Gastroesophageal sphincter (tissue), 4 donors: ENCODE data around the gene IGF2. TPM values are rescaled to one million over a fixed set of nuclear protein-coding genes. Genes with fewer than 3 reads are reported as not detected.

Source experiments
- ATAC-seq: fragments of 150-250 bp; one replicate; pipeline ENCODE4 v1.9.1; 2016; ENCODE audit warnings: mild to moderate bottlenecking, moderate library complexity
- H3K27ac ChIP-seq, 4 donors: fragments of 200-600 bp; sonication (generic) in 3 of 4; 1 replicate in 3 of 4; 2 replicates in 1 of 4; pipeline ENCODE4 v1.5.1; 2016 to 2019
- H3K27me3 ChIP-seq: fragments of 200-600 bp; sonication (generic); one replicate; pipeline ENCODE4 v1.5.1; 2019
- H3K36me3 ChIP-seq, 2 donors: fragments of 200-600 bp; sonication (generic); one replicate each; pipeline ENCODE4 v1.5.1; 2019; ENCODE audit warnings: control low read depth in 1 of 2
- H3K4me1 ChIP-seq, 3 donors: fragments of 200-600 bp; sonication (generic); 1 replicate in 2 of 3; 2 replicates in 1 of 3; pipeline ENCODE4 v1.5.1; 2016 to 2019; ENCODE audit warnings: control low read depth in 2 of 3
- H3K4me3 ChIP-seq, 2 donors: fragments of 200-600 bp; sonication (generic); one replicate each; pipeline ENCODE4 v1.5.1; 2019; ENCODE audit warnings: mild to moderate bottlenecking in 1 of 2, moderate library complexity in 1 of 2
- H3K9me3 ChIP-seq, 3 donors: fragments of 200-600 bp; sonication (generic); one replicate each; pipeline ENCODE4 v1.5.1; 2017 to 2019; ENCODE audit warnings: control low read depth in 2 of 3
- EP300 ChIP-seq: sonication (generic); formaldehyde crosslinking; IDR thresholded peaks from one replicate; pipeline ENCODE4 v1.6.1; 2017; ENCODE audit warnings: antibody characterized with exemption, mild to moderate bottlenecking
- POLR2A ChIP-seq, 2 donors: fragments of 450-650 bp; IDR thresholded peaks; one replicate each; pipeline ENCODE4 v1.6.1; 2017; ENCODE audit warnings: antibody characterized with exemption in 2 of 2, mild to moderate bottlenecking in 2 of 2, moderate library complexity in 1 of 2
- POLR2AphosphoS5 ChIP-seq: sonication (generic); formaldehyde crosslinking; IDR thresholded peaks from one replicate; pipeline ENCODE4 v1.6.1; 2017; ENCODE audit warnings: antibody characterized with exemption
- WGBS, 2 donors: methylation state at CpG; one replicate each; pipeline ENCODE4 v1.1.5; 2018; ENCODE audit warnings: low coverage in 1 of 2; 5-methylcytosine and 5-hydroxymethylcytosine counted together
- total RNA-seq, 4 donors: library from RNA; depleted of rRNA; stranded (reverse); fragments of >200 nt; gene quantifications; one replicate each; pipeline ENCODE4 v1.1.0, GENCODE V29; 2016
- TF ChIP-seq, protein P1 (sequence below), 4 experiments: fragments of 200-600 bp in 2 of 4; fragments of 450-650 bp in 2 of 4; sonication (generic) in 1 of 4; IDR thresholded peaks; one replicate each; pipeline ENCODE4 v1.5.1; 2017 to 2019; ENCODE audit warnings: antibody characterized with exemption in 4 of 4, mild to moderate bottlenecking in 2 of 4, moderate library complexity in 2 of 4

IGF2 gene
- total RNA-seq, 4 donors from 2014 or later: 8.7 to 49.5 (median 28.7) TPM

GRCh38 chr11:2158966-2159365 lies 19.8 kb upstream of the IGF2 start:
- H3K36me3 ChIP-seq: no peaks in the 10 kb centered on the region
- H3K27me3 ChIP-seq: peaks cover 70% of the 10 kb centered on the region
- no peak overlapping the region for H3K4me3 ChIP-seq
- ATAC-seq: no peak
- TF ChIP-seq, protein P1, sequence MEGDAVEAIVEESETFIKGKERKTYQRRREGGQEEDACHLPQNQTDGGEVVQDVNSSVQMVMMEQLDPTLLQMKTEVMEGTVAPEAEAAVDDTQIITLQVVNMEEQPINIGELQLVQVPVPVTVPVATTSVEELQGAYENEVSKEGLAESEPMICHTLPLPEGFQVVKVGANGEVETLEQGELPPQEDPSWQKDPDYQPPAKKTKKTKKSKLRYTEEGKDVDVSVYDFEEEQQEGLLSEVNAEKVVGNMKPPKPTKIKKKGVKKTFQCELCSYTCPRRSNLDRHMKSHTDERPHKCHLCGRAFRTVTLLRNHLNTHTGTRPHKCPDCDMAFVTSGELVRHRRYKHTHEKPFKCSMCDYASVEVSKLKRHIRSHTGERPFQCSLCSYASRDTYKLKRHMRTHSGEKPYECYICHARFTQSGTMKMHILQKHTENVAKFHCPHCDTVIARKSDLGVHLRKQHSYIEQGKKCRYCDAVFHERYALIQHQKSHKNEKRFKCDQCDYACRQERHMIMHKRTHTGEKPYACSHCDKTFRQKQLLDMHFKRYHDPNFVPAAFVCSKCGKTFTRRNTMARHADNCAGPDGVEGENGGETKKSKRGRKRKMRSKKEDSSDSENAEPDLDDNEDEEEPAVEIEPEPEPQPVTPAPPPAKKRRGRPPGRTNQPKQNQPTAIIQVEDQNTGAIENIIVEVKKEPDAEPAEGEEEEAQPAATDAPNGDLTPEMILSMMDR (IDR thresholded peaks at IDR 0.05): no peak
- TF ChIP-seq EP300 (no peak), POLR2AphosphoS5 (no peak), POLR2A (IDR thresholded peaks at IDR 0.05) (no peak)
- H3K9me3 ChIP-seq: no peaks in the 10 kb centered on the region
- no peaks in the 10 kb centered on the region for H3K4me1 ChIP-seq
- H3K27ac ChIP-seq: no peak overlapping the region
- WGBS, 2 donors: no CpG with 5 or more reads among the region's 10 CpGs

DNA sequence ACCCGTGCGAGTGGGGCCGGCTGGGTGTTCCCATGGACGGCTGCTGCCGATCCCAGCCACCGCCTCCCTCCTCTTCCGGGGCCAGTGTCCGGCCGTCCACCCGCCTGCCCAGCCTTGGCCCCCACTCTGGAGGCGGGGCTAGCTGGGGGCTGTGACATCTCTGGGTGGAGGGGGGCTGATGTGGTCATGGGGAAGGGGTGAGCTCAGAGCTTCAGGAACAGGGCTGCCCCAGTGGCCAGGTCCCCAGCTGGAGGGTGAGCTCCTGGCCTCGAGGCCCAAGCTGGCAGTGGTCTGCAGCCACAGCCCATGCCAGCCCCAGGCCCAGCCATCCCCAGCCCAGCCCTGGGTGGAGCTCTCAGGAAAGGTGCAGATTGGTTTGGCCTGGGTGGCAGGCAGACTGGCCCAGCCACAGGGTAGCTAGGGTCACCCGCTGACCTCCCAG lies 19.1 kb upstream of the IGF2 start:
- Histone ChIP-seq H3K4me1 (no peaks in the 10 kb centered on the region), H3K36me3 (no peaks in the 10 kb centered on the region), H3K27ac (no peak overlapping the region), H3K9me3 (no peaks in the 10 kb centered on the region), H3K27me3 (peaks cover 63% of the 10 kb centered on the region), H3K4me3 (no peak overlapping the region)
- ATAC-seq: no peak
- TF ChIP-seq EP300 (no peak), POLR2A (IDR thresholded peaks at IDR 0.05) (no peak), POLR2AphosphoS5 (no peak)
- TF ChIP-seq, protein P1 (IDR thresholded peaks at IDR 0.05): no peak
- WGBS, 2 donors: no CpG with 5 or more reads among the region's 13 CpGs

DNA sequence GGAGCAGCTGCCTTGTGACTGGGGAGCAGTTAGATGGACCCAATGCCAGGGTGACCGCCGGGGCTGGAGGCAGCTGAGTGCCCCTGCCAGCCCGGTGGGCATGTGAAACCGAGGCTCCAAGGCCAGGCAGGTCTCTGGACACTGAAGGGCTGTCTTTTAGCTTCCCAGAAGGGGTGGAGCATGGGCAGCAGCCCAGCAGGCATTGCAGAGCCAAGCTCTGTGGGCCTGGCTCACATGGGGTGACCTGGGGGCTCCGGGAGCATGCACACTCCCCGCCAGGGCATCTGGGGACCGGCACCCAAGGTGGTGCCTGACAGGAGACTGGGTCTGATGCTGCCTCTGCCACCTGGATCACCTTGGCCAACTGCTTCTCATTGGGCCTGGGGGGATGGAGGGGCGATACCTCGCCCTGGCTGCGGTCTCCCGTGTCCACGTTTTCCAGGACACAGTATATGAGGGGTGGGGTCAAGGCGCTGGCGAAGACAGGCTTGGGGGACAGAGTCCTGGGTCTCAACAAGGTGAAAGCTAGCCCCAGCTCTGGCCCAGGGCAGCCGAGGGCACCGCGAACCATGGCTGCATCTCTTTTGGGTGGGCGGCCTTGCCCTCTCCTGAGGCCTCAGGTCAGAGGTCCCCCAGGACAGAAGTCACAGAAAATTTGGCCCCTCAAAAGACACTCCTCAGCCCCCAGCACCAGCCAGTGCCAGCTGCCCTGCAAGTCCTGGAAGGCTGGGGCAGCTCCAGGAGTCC lies 18.3 kb upstream of the IGF2 start:
- ATAC-seq: no peak
- no peaks in the 10 kb centered on the region for H3K9me3 ChIP-seq
- no peak overlapping the region for H3K4me3 ChIP-seq
- peaks cover 55% of the 10 kb centered on the region for H3K27me3 ChIP-seq
- 80% methylated on average over 2 of the region's 18 CpGs; no CpG with 5 or more reads in 1 of the 2 donors for WGBS, 2 donors
- H3K27ac ChIP-seq: no peak overlapping the region
- TF ChIP-seq EP300 (no peak), POLR2AphosphoS5 (no peak), POLR2A (IDR thresholded peaks at IDR 0.05) (no peak)
- TF ChIP-seq, protein P1 (IDR thresholded peaks at IDR 0.05): no peak
- H3K4me1 ChIP-seq: no peaks in the 10 kb centered on the region
- H3K36me3 ChIP-seq: no peaks in the 10 kb centered on the region

DNA sequence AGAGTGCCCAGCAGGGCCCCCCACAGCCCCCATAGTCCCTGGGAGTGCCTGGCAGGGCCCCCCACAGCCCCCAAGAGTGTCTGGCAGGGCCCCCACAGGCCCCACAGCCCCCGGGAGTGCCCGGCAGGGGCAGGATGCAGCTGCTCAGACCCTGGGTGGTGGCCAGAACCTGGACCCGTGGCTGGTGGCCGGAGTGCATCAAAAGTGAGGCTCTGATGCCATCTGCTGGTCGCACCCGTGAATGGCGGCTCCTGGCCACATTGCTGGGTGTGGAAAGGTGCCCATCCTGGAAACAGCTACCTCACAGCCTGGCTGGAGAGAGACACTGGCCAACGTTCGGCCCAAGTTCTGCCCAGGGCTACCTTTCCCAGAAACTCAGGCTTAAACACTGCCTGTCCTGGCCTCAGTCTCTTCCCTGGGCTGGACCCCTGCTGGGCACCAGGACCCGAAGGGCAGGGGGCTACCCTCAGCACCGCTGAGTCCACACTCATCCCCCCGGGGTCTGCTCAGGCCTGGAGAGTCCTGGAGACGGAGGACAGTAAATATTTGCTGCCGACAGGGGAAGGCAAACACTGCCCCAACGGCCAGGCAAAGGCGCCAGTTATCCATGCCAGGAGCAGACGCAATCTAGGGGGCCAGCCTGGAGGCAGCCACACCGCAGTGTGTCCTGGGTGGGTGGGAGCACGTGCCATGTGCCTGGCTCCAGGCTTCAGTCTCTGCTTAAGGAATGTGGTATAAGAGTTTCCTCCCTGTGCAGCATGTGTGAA lies 17.4 kb upstream of the IGF2 start:
- Histone ChIP-seq H3K4me1 (peaks cover 0 to 4% (median 2%) of the 10 kb centered on the region in 3 donors), H3K27me3 (peaks cover 48% of the 10 kb centered on the region), H3K4me3 (no peak overlapping the region), H3K27ac (no peak overlapping the region), H3K9me3 (no peaks in the 10 kb centered on the region), H3K36me3 (no peaks in the 10 kb centered on the region)
- 90% methylated on average over 4 of the region's 19 CpGs; no CpG with 5 or more reads in 1 of the 2 donors for WGBS, 2 donors
- TF ChIP-seq POLR2AphosphoS5 (no peak), POLR2A (IDR thresholded peaks at IDR 0.05) (no peak), EP300 (no peak)
- TF ChIP-seq, protein P1 (IDR thresholded peaks at IDR 0.05): peak in 3 of 4 experiments; percentile 58 to 78 (median 64)
- peak; percentile 32 for ATAC-seq
